ENCODE data around the gene RBMS3.

DNA sequence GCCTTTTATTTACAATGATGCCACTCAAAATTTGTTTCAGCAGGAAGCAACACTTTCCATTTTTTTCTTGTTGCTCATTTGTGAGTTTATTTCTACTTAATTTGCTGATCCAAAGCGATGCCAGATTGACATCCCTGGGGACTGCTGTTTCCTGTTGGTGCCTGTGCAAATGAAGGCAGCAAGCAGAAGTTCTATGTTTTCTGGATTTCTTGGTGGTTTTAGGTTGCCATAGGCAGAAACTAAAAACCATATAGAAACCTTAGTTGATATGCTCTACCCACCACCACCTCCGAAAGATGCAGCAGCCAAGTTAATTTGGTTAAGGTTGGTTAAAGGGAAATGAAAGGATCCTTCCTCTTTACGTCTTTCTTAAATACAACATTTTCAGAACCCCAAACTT lies 356.2 kb downstream of the RBMS3 start:
- TF ChIP-seq EZH2 (IDR thresholded peaks at IDR 0.05), result no peak
- TF ChIP-seq POLR2A (IDR thresholded peaks at IDR 0.05; ENCODE audit: borderline replicate concordance, extremely low read depth, insufficient read depth, insufficient read length), result no peak
- TF ChIP-seq, protein P1, sequence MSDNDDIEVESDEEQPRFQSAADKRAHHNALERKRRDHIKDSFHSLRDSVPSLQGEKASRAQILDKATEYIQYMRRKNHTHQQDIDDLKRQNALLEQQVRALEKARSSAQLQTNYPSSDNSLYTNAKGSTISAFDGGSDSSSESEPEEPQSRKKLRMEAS (IDR thresholded peaks at IDR 0.05), result no peak
- TF ChIP-seq, protein P2, sequence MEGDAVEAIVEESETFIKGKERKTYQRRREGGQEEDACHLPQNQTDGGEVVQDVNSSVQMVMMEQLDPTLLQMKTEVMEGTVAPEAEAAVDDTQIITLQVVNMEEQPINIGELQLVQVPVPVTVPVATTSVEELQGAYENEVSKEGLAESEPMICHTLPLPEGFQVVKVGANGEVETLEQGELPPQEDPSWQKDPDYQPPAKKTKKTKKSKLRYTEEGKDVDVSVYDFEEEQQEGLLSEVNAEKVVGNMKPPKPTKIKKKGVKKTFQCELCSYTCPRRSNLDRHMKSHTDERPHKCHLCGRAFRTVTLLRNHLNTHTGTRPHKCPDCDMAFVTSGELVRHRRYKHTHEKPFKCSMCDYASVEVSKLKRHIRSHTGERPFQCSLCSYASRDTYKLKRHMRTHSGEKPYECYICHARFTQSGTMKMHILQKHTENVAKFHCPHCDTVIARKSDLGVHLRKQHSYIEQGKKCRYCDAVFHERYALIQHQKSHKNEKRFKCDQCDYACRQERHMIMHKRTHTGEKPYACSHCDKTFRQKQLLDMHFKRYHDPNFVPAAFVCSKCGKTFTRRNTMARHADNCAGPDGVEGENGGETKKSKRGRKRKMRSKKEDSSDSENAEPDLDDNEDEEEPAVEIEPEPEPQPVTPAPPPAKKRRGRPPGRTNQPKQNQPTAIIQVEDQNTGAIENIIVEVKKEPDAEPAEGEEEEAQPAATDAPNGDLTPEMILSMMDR (IDR thresholded peaks at IDR 0.05 in 2 of 3, conservative IDR thresholded peaks at IDR 0.05 in 1 of 3; ENCODE audit: borderline replicate concordance in 1 of 3, insufficient read depth in 1 of 3, low read depth in 2 of 3, low read length in 2 of 3), result no peak
- no peak for TF ChIP-seq SP1 (IDR thresholded peaks at IDR 0.05; ENCODE audit: low read depth)
- TF ChIP-seq, protein P3, sequence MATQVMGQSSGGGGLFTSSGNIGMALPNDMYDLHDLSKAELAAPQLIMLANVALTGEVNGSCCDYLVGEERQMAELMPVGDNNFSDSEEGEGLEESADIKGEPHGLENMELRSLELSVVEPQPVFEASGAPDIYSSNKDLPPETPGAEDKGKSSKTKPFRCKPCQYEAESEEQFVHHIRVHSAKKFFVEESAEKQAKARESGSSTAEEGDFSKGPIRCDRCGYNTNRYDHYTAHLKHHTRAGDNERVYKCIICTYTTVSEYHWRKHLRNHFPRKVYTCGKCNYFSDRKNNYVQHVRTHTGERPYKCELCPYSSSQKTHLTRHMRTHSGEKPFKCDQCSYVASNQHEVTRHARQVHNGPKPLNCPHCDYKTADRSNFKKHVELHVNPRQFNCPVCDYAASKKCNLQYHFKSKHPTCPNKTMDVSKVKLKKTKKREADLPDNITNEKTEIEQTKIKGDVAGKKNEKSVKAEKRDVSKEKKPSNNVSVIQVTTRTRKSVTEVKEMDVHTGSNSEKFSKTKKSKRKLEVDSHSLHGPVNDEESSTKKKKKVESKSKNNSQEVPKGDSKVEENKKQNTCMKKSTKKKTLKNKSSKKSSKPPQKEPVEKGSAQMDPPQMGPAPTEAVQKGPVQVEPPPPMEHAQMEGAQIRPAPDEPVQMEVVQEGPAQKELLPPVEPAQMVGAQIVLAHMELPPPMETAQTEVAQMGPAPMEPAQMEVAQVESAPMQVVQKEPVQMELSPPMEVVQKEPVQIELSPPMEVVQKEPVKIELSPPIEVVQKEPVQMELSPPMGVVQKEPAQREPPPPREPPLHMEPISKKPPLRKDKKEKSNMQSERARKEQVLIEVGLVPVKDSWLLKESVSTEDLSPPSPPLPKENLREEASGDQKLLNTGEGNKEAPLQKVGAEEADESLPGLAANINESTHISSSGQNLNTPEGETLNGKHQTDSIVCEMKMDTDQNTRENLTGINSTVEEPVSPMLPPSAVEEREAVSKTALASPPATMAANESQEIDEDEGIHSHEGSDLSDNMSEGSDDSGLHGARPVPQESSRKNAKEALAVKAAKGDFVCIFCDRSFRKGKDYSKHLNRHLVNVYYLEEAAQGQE (IDR thresholded peaks at IDR 0.05; ENCODE audit: low read depth), result no peak
- TF ChIP-seq ZNF274 (IDR thresholded peaks at IDR 0.05; ENCODE audit: low read depth, low read length), result no peak
- no peak for TF ChIP-seq EGR1 (IDR thresholded peaks at IDR 0.05; ENCODE audit: low read depth)
- TF ChIP-seq YY1 (IDR thresholded peaks at IDR 0.05; ENCODE audit: extremely low read depth, insufficient replicate concordance, low read depth, low read length), result no peak

Data from HCT116 (cell line).